ENCODE results near the gene EMP3.

- TF ChIP-seq, protein P1, sequence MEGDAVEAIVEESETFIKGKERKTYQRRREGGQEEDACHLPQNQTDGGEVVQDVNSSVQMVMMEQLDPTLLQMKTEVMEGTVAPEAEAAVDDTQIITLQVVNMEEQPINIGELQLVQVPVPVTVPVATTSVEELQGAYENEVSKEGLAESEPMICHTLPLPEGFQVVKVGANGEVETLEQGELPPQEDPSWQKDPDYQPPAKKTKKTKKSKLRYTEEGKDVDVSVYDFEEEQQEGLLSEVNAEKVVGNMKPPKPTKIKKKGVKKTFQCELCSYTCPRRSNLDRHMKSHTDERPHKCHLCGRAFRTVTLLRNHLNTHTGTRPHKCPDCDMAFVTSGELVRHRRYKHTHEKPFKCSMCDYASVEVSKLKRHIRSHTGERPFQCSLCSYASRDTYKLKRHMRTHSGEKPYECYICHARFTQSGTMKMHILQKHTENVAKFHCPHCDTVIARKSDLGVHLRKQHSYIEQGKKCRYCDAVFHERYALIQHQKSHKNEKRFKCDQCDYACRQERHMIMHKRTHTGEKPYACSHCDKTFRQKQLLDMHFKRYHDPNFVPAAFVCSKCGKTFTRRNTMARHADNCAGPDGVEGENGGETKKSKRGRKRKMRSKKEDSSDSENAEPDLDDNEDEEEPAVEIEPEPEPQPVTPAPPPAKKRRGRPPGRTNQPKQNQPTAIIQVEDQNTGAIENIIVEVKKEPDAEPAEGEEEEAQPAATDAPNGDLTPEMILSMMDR (IDR thresholded peaks at IDR 0.05), result no peak
- TF ChIP-seq POLR2A (IDR thresholded peaks at IDR 0.05), result peak in 2 of 4 donors; percentile 51 to 65
These were observed at the start of gene EMP3 for GRCh38 chr19:48325265-48325910.
